GM06990 (cell line): ENCODE data around the gene SUMO3.

Experiments used
- DNase-seq: peaks from one replicate; pipeline ENCODE4 v3.0.0-alpha.2; 2011; ENCODE audit not compliant: insufficient read length; ENCODE audit errors: extremely low read depth
- H3K27me3 ChIP-seq: replicated peaks from 2 replicates; pipeline ENCODE4 v1.6.0; 2011; ENCODE audit warnings: low read length; ENCODE audit not compliant: control insufficient read depth, insufficient read depth
- H3K36me3 ChIP-seq: 2 replicates; pipeline ENCODE4 v1.5.1; 2011; ENCODE audit warnings: low read length; ENCODE audit not compliant: control insufficient read depth, insufficient read depth
- H3K4me3 ChIP-seq: replicated peaks from 2 replicates; pipeline ENCODE4 v1.5.1; 2011; ENCODE audit warnings: low read depth, mild to moderate bottlenecking, control low read depth, low read length
- CTCF ChIP-seq: IDR thresholded peaks from 2 replicates; pipeline ENCODE4 v1.5.1; 2011; ENCODE audit warnings: low read length, control low read depth, mild to moderate bottlenecking, inconsistent platforms; ENCODE audit not compliant: insufficient read depth, poor library complexity, severe bottlenecking

SUMO3 gene

GRCh38 chr21:44756423-44757185 is 61.3 kb downstream of the SUMO3 start:
- no peak for DNase-seq
- no peaks in the 10 kb centered on the region for H3K36me3 ChIP-seq
- no peaks in the 10 kb centered on the region for H3K27me3 ChIP-seq
- no peak for TF ChIP-seq CTCF
- H3K4me3 ChIP-seq = no peak overlapping the region
